Activated CD4-positive, alpha-beta T cell treated with anti-CD3 and anti-CD28 coated beads, Interleukin-2, amount 10 ng/mL, durations not matched to agents 24 days and 14 days (primary cell): ENCODE data around the gene TGM5. TPM values are rescaled to one million over a fixed set of nuclear protein-coding genes. Genes with fewer than 3 reads are reported as not detected.
A peak's percentile ranks its signal among the peaks of the same experiment; 100 is the strongest.
"Not testable (repeated sequence)": the region's sequence is repeated elsewhere in the genome, so short reads cannot be mapped to it uniquely, and the experiment has no call there.

Source experiments
- DNase-seq: peaks from one replicate; pipeline ENCODE4 v3.0.0; 2022
- H3K27ac Mint-ChIP-seq: one replicate; pipeline ENCODE4 v1.8.0; 2022; ENCODE audit warnings: mild to moderate bottlenecking, mixed read lengths
- H3K27me3 Mint-ChIP-seq: one replicate; pipeline ENCODE4 v1.8.0; 2022; ENCODE audit warnings: mixed read lengths
- H3K36me3 Mint-ChIP-seq: one replicate; pipeline ENCODE4 v1.8.0; 2022; ENCODE audit warnings: low read depth, mild to moderate bottlenecking, mixed read lengths
- H3K4me1 Mint-ChIP-seq: one replicate; pipeline ENCODE4 v1.8.0; 2021; ENCODE audit warnings: mixed read lengths
- H3K4me3 Mint-ChIP-seq: one replicate; pipeline ENCODE4 v1.8.0; 2022; ENCODE audit warnings: mild to moderate bottlenecking, moderate library complexity, mixed read lengths
- H3K9me3 Mint-ChIP-seq: one replicate; pipeline ENCODE4 v1.8.0; 2021; ENCODE audit warnings: mixed read lengths
- intact Hi-C: fragments of 100-400 bp; cut with micrococcal nuclease; formaldehyde crosslinking; loops from one replicate; pipeline ENCODE4 v1.15.1; 2023
- total RNA-seq: library from RNA; stranded (reverse); gene quantifications from 2 replicates; pipeline ENCODE4 v1.2.3, GENCODE V29; 2022

The TGM5 gene
- 0.07 TPM in 1 of 2 replicates, not detected in the other for total RNA-seq

- peaks cover 19% of the 10 kb centered on the region for H3K27me3 Mint-ChIP-seq
- H3K9me3 Mint-ChIP-seq: no peaks in the 10 kb centered on the region
- no peaks in the 10 kb centered on the region for H3K36me3 Mint-ChIP-seq
- H3K4me3 Mint-ChIP-seq: no peak within 1 kb of the TSS
- peaks cover 8% of the 10 kb centered on the region for H3K4me1 Mint-ChIP-seq
- H3K27ac Mint-ChIP-seq: no peak within 1 kb of the TSS
- no peak for DNase-seq
- intact Hi-C loops: loop anchor here (5.0 kb wide), 1 partner anchor 40 kb away; no protein-coding TSS in a partner anchor
Observed at GRCh38 chr15:43266834-43267233, at the start of gene TGM5. Gene TGM5, minus strand, starts transcription at chr15:43266928. Its CDS starts 79 bp downstream, at chr15:43266849.

- Mint-ChIP-seq H3K9me3 (no peaks in the 10 kb centered on the region), H3K27me3 (peaks cover 37% of the 10 kb centered on the region), H3K4me1 (no peaks in the 10 kb centered on the region), H3K4me3 (no peak overlapping the region), H3K36me3 (no peaks in the 10 kb centered on the region), H3K27ac (no peak overlapping the region)
- DNase-seq: no peak
- intact Hi-C loops: no loop called here
Observed at GRCh38 chr15:43314171-43314570, 47.4 kb upstream of the TGM5 start.

GRCh38 chr15:43312378-43312777, 45.6 kb upstream of the TGM5 start:
- no peaks in the 10 kb centered on the region for H3K9me3 Mint-ChIP-seq

GRCh38 chr15:43302205-43302817, 35.6 kb upstream of the TGM5 start, which contains the start of gene TGM7:
Gene TGM7, minus strand, starts transcription at chr15:43302255.
- Mint-ChIP-seq H3K27me3 (peaks cover 53% of the 10 kb centered on the region), H3K27ac (no peak within 1 kb of the TSS), H3K36me3 (no peaks in the 10 kb centered on the region), H3K9me3 (no peaks in the 10 kb centered on the region), H3K4me3 (no peak within 1 kb of the TSS), H3K4me1 (no peaks in the 10 kb centered on the region)
- no peak for DNase-seq
- intact Hi-C loops: no loop called here

More at GRCh38 chr15:43312378-43312777, 45.6 kb upstream of the TGM5 start:
- Mint-ChIP-seq H3K36me3 (no peaks in the 10 kb centered on the region), H3K27ac (no peak overlapping the region), H3K27me3 (peaks cover 38% of the 10 kb centered on the region), H3K4me1 (peaks cover 4% of the 10 kb centered on the region), H3K4me3 (no peak overlapping the region)
- intact Hi-C loops: no loop called here
- DNase-seq: no peak

GRCh38 chr15:43299884-43300283, 33.2 kb upstream of the TGM5 start:
- Mint-ChIP-seq H3K27me3 (peaks cover 44% of the 10 kb centered on the region), H3K36me3 (no peaks in the 10 kb centered on the region), H3K4me3 (no peak overlapping the region), H3K9me3 (no peaks in the 10 kb centered on the region), H3K4me1 (no peaks in the 10 kb centered on the region), H3K27ac (no peak overlapping the region)
- intact Hi-C loops: no loop called here
- DNase-seq: no peak

- Mint-ChIP-seq H3K27ac (no peak overlapping the region), H3K27me3 (peaks cover 46% of the 10 kb centered on the region), H3K9me3 (no peaks in the 10 kb centered on the region), H3K4me1 (no peaks in the 10 kb centered on the region), H3K36me3 (no peaks in the 10 kb centered on the region), H3K4me3 (no peak overlapping the region)
- no peak for DNase-seq
- intact Hi-C loops: no loop called here
Observed at GRCh38 chr15:43299411-43299810, 32.7 kb upstream of the TGM5 start.

GRCh38 chr15:43294091-43294706, 27.5 kb upstream of the TGM5 start:
- Mint-ChIP-seq H3K4me1 (no peaks in the 10 kb centered on the region), H3K27me3 (peaks cover 58% of the 10 kb centered on the region), H3K9me3 (no peaks in the 10 kb centered on the region), H3K27ac (no peak overlapping the region), H3K36me3 (no peaks in the 10 kb centered on the region), H3K4me3 (no peak overlapping the region)
- intact Hi-C loops: no loop called here
- no peak for DNase-seq

GRCh38 chr15:43293432-43293831, 26.7 kb upstream of the TGM5 start:
- H3K36me3 Mint-ChIP-seq: no peaks in the 10 kb centered on the region
- no peaks in the 10 kb centered on the region for H3K9me3 Mint-ChIP-seq
- peaks cover 58% of the 10 kb centered on the region for H3K27me3 Mint-ChIP-seq
- intact Hi-C loops: no loop called here
- H3K4me1 Mint-ChIP-seq: no peaks in the 10 kb centered on the region
- no peak overlapping the region for H3K27ac Mint-ChIP-seq
- DNase-seq: no peak
- H3K4me3 Mint-ChIP-seq: no peak overlapping the region

- Mint-ChIP-seq H3K4me3 (no peak overlapping the region), H3K4me1 (no peaks in the 10 kb centered on the region), H3K27ac (no peak overlapping the region), H3K9me3 (no peaks in the 10 kb centered on the region), H3K27me3 (peaks cover 57% of the 10 kb centered on the region), H3K36me3 (no peaks in the 10 kb centered on the region)
- DNase-seq: no peak
- intact Hi-C loops: no loop called here
Observed at GRCh38 chr15:43292375-43293078, 25.8 kb upstream of the TGM5 start.

GRCh38 chr15:43289656-43290055, 22.9 kb upstream of the TGM5 start:
- DNase-seq, H3K36me3 Mint-ChIP-seq, H3K4me3 Mint-ChIP-seq, H3K9me3 Mint-ChIP-seq, H3K4me1 Mint-ChIP-seq, intact Hi-C loops, H3K27ac Mint-ChIP-seq: not testable (repeated sequence)
- H3K27me3 Mint-ChIP-seq: peaks cover 43% of the 10 kb centered on the region

- intact Hi-C loops: no loop called here
- no peak for DNase-seq
- Mint-ChIP-seq H3K9me3 (no peaks in the 10 kb centered on the region), H3K27me3 (peaks cover 25% of the 10 kb centered on the region), H3K4me1 (peaks cover 6% of the 10 kb centered on the region), H3K4me3 (no peak overlapping the region), H3K27ac (no peak overlapping the region), H3K36me3 (no peaks in the 10 kb centered on the region)
Observed at GRCh38 chr15:43287254-43287653, 20.5 kb upstream of the TGM5 start.

- DNase-seq: no peak
- Mint-ChIP-seq H3K36me3 (no peaks in the 10 kb centered on the region), H3K9me3 (no peaks in the 10 kb centered on the region), H3K4me3 (no peak overlapping the region), H3K27ac (no peak overlapping the region), H3K4me1 (peaks cover 6% of the 10 kb centered on the region), H3K27me3 (peaks cover 14% of the 10 kb centered on the region)
- intact Hi-C loops: no loop called here
Observed at GRCh38 chr15:43286074-43286473, 19.3 kb upstream of the TGM5 start.

- H3K36me3 Mint-ChIP-seq: no peaks in the 10 kb centered on the region
- no peaks in the 10 kb centered on the region for H3K9me3 Mint-ChIP-seq
- peaks cover 10% of the 10 kb centered on the region for H3K27me3 Mint-ChIP-seq
- DNase-seq: peak; percentile 90
- no peak overlapping the region for H3K4me3 Mint-ChIP-seq
- no peak overlapping the region for H3K27ac Mint-ChIP-seq
- intact Hi-C loops: loop anchor here (1.0 kb wide), 1 partner anchor 60 kb away; no protein-coding TSS in a partner anchor
- peaks cover 6% of the 10 kb centered on the region for H3K4me1 Mint-ChIP-seq
Observed at GRCh38 chr15:43285609-43286037, 18.9 kb upstream of the TGM5 start.

GRCh38 chr15:43283526-43283925, 16.8 kb upstream of the TGM5 start:
- intact Hi-C loops: no loop called here
- Mint-ChIP-seq H3K27me3 (peaks cover 7% of the 10 kb centered on the region), H3K27ac (no peak overlapping the region)

More at GRCh38 chr15:43283526-43283925, 16.8 kb upstream of the TGM5 start:
- Mint-ChIP-seq H3K9me3 (no peaks in the 10 kb centered on the region), H3K4me1 (peaks cover 6% of the 10 kb centered on the region), H3K4me3 (no peak overlapping the region), H3K36me3 (no peaks in the 10 kb centered on the region)
- DNase-seq: no peak
